ENCODE data around the gene TMPRSS3.
"Not testable (repeated sequence)": the region's sequence is repeated elsewhere in the genome, so short reads cannot be mapped to it uniquely, and the experiment has no call there.

TMPRSS3 gene

DNA sequence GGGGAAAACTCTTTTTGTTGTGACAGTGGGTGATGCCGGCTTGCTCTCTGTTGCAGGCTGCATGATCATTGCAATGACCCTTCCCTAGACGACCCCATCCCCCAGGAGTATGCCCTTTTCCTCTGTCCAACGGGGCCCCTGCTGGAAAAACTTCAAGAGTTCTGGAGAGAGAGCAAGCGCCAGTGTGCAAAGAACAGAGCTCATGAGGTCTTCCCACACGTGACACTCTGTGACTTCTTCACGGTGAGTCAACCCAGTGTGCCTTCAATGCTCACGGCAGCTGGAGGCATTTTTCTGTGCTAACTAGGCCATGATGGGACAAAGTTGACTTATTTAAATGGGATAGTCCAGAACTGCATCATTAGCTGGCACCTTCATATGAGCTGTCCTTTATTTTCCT lies 13.5 kb upstream of the TMPRSS3 start:
- no peak for DNase-seq (ENCODE audit: low read depth in 2 of 2, low spot score in 1 of 2)

DNA sequence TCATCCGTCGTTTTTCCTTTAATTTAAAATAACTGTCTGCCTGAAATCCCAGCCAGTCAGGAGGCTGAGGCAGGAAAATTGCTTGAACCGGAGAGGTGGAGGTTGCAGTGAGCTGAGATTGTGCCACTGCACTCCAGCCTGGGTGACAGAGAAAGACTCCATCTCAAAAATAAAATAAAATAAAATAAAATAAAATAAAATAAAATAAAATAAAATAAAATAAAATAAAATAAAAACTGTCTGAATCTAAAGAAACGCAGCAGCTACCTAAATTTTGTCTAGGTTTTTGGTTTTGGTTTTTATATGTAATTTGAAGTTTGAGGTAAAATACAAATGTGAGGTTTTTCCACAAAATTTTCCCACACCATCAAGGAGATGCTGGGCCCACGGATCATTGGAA lies 12.9 kb upstream of the TMPRSS3 start:
- not testable (repeated sequence) for DNase-seq (ENCODE audit: low read depth in 2 of 2, low spot score in 1 of 2)

DNA sequence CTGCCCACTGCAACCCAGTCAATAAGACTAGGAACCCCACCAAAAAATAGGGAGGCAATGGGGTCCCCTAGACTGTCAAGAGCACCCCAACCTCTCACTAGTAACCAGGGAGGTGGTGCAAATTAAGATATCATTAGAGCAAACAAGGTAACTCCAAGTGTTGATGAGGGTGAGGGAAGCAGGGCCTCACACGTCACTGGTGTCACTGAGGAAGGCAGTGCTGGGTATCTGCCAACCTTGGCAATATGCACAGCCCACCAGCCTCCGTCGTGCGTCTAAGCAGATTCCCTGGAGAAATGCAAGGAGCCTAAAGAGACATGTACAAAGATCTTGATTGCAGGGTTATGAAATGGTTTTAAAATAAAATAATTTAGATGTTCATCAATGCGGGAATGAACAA lies 11.6 kb upstream of the TMPRSS3 start:
- no peak for DNase-seq (ENCODE audit: low read depth in 2 of 2, low spot score in 1 of 2)

DNA sequence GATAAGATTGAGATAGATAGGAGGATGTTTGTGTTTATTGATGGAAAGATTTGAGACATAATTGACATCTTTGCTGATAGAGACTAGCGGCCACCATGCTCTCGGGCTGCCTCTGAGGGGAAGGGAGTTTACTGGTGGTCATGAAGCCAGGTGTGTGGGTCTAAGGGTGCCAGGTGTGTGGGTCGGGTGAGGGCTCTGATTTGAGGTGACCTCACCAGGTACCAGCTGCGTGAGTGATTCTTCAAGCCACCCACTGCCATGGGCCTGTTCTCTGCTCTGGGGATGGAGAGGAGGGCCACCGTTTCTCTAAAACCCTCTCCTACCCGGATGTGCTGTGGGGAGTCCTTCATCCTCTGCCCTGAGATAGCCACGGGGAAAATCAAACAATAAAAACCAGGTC lies 11.0 kb upstream of the TMPRSS3 start:
- DNase-seq (ENCODE audit: low read depth in 2 of 2, low spot score in 1 of 2), result no peak

DNA sequence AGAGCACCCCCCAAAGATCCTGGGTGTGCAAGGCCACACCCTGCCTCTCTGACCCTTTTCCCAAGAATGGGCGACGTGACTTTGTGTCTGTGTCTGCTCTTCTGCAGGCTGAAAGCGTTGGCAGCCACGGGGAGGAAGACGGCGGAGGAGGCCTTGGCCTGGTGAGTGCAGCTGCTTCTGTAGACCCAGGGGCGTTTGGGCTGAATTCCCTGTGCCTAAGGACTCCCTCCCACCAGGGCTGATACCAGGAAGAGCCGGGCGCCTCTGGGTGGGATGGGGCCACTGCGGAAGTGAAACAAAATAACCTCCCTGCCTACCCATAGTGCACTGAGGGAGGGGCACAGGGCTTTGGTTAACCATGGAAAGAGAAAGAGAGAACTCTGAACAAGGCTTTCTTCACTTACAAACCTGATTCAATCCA lies 10.4 kb upstream of the TMPRSS3 start:
- DNase-seq (ENCODE audit: low read depth in 2 of 2, low spot score in 1 of 2), result no peak

GRCh38 chr21:42405064-42406013 lies 9.5 kb upstream of the TMPRSS3 start:
- DNase-seq (ENCODE audit: low read depth in 2 of 2, low spot score in 1 of 2), result no peak

GRCh38 chr21:42404539-42404938 lies 8.7 kb upstream of the TMPRSS3 start:
- DNase-seq (ENCODE audit: low read depth in 2 of 2, low spot score in 1 of 2), result no peak

DNA sequence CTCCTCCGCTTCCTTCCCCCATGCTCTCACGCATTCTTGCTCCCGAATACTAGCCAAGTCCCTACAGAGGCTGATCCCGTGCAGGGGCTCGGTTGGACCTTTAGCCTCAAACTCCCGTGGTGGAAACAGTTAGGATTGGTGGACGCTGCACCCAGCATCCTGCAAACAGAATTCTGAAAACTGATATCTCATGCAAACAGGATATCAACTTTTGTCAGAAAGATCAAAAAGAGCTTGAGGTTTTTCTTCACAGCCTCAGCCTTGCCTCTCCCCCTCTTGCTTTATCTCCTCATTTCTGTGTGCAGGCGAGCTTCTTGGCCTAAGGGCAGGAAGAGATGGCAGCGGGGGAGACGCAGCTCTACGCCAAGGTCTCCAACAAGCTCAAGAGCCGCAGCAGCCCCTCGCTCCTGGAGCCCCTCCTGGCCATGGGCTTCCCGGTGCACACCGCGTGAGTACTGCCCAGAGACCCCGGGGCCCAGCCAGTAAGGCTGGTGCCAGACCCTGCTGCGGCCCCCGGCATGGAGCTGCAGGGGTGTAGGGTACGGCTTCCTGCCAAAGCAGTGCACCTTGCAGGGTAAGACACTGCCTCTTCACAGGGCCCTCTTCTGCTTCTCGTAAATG lies 7.9 kb upstream of the TMPRSS3 start, which contains the start of gene UBASH3A:
Gene UBASH3A, plus strand, starts transcription at position 292 of the 621 bp plus-strand sequence. Its CDS starts 44 bp downstream, at position 336.
- DNase-seq (ENCODE audit: low read depth in 2 of 2, low spot score in 1 of 2), result no peak

GRCh38 chr21:42401820-42402251 lies 6.0 kb upstream of the TMPRSS3 start:
- DNase-seq (ENCODE audit: low read depth in 2 of 2, low spot score in 1 of 2), result no peak

DNA sequence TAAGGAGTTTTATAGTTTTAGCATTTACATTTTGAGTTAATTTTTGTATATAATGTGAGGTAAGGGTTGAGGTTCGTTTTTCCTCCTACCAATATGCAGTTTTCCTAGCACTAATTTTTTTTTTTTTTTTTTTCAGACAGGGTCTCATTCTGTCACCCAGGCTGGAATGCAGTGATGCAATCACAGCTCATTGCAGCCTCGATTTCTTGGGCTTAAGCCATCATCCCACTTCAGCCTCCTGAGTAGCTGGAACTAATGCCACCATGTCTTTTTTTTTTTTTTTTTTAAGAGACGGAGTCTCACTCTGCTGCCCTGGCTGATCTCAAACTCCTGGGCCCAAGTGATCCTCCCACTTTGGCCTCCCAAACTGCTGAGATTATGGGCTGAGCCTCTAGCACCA lies 5.3 kb upstream of the TMPRSS3 start:
- DNase-seq (ENCODE audit: low read depth in 2 of 2, low spot score in 1 of 2), result no peak

- DNase-seq (ENCODE audit: low read depth in 2 of 2, low spot score in 1 of 2), result no peak
These were observed 4.7 kb upstream of the TMPRSS3 start for GRCh38 chr21:42400525-42400924.

- DNase-seq (ENCODE audit: low read depth in 2 of 2, low spot score in 1 of 2), result no peak
These were observed 2.7 kb upstream of the TMPRSS3 start for GRCh38 chr21:42398436-42399028.

DNA sequence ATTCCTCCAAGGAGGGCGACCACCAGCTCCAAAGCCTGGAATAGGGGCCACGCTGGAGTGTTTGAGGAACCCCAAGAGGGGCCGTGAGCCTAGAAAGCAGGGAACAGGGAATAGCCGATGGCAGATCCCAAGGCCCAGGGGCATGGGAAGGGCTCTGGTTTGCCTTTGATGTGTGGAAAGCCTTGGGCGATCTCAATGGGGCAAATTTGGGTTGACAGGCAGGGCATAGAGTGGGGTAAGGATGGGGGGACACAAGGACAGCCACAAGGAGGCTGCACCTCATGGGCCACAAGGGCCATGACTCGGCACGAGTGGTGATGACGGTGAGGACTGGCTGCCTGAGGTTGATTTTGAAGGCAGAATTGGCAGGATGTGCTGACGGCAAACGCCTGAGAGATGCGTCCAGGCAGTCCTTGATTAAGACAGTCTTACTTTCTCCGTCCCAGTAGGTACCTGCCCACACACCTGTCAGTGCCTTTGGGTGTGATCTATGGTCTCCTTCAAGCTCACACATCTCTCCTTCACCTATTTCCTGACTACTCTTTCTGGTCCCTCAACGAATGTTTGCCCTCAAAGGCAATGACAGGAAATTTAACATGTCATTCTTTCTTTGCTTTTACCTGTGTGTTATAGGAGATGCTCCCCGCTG lies 2.0 kb upstream of the TMPRSS3 start:
- no peak for DNase-seq (ENCODE audit: low read depth in 2 of 2, low spot score in 1 of 2)

GRCh38 chr21:42396799-42397745 lies 1.2 kb upstream of the TMPRSS3 start:
- no peak for DNase-seq (ENCODE audit: low read depth in 2 of 2, low spot score in 1 of 2)

GRCh38 chr21:42395302-42395701 lies 550 bp downstream of the TMPRSS3 start:
- no peak for DNase-seq (ENCODE audit: low read depth in 2 of 2, low spot score in 1 of 2)

GRCh38 chr21:42393443-42393950 lies 2.4 kb downstream of the TMPRSS3 start:
- no peak for DNase-seq (ENCODE audit: low read depth in 2 of 2, low spot score in 1 of 2)

DNA sequence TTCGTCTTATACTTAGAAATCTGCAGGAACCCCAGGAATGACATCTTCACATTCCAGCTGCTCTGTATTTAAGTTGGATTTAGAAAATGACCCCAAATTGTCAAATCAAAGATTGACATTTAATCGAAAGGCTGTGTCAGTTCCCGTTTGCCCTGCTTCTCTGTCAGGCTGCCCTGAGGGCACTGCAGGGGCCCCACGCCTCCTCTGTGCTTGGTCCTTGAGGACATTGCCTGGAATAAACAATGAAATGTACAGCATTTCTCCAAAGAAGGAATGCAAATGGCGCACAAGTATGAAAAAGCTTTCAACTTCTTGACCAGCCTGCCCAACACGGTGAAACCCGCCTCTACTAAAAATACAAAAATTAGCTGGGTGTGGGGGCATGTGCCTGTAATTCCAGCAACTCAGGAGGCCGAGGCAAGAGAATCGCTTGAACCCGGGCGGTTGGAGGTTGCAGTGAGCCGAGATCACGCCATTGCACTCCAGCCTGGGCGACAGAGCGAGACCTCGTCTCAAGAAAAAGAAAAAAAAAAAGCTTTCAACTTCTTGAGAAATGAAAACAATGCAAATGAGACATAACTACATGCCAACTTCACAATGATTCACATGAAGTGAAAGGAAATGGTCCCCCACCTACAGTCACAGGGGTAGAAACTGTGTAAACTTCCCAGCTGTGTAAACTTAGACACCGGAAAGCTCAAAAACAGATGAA lies 3.0 kb downstream of the TMPRSS3 start:
- no peak for DNase-seq (ENCODE audit: low read depth in 2 of 2, low spot score in 1 of 2)

- DNase-seq (ENCODE audit: low read depth in 2 of 2, low spot score in 1 of 2), result no peak
These were observed 4.6 kb downstream of the TMPRSS3 start for GRCh38 chr21:42391297-42391696.

DNA sequence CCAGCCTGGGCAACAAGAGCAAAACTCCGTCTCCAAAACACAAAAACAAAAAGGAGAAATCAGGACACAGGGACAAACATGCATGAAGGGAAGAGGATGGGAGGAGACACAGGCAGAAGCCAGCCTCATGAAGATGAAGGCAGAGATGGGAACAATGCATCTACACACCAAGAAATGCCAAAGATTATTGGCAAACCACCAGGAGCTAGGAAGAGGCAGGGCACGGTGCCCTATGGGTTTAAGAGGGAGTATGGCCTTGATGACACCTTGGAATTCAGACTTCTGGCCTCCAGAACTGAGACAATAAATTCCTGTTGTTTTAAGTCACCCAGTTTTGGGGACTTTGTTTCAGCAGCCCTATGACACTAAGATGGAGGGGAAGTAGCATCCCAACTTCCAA lies 5.2 kb downstream of the TMPRSS3 start:
- no peak for DNase-seq (ENCODE audit: low read depth in 2 of 2, low spot score in 1 of 2)
